OCI-LY3 (cell line): Measurements from ENCODE around the gene EARS2.

Experiments
- H2AFZ ChIP-seq: fragments of 200-600, 300-600 bp; shearing (Covaris generic); 2 replicates; pipeline ENCODE4 v1.6.0; 2014; ENCODE audit warnings: antibody characterized with exemption, low read depth, low read length
- H3K27ac ChIP-seq: fragments of 200-600, 300-600 bp; sonication (generic); 2 replicates; pipeline ENCODE4 v1.5.1; 2014; ENCODE audit warnings: mild to moderate bottlenecking, low read length, moderate library complexity, mixed read lengths
- H3K27me3 ChIP-seq: fragments of 200-600, 300-600 bp; sonication (generic); 2 replicates; pipeline ENCODE4 v1.6.1; 2014; ENCODE audit warnings: low read depth, low read length, mixed read lengths
- H3K36me3 ChIP-seq: fragments of 200-600, 300-600 bp; sonication (generic); replicated peaks from 2 replicates; pipeline ENCODE3; 2014; ENCODE audit warnings: low read depth, low read length, mixed read lengths
- H3K4me1 ChIP-seq: fragments of 300-600, 200-600 bp; sonication (generic); 2 replicates; pipeline ENCODE4 v1.6.1; 2014; ENCODE audit warnings: low read length, mixed read lengths
- H3K4me2 ChIP-seq: fragments of 200-600, 300-600 bp; sonication (generic); 2 replicates; pipeline ENCODE4 v1.6.1; 2014; ENCODE audit warnings: low read length, mixed read lengths
- H3K4me3 ChIP-seq: fragments of 300-600, 200-600 bp; sonication (generic); 2 replicates; pipeline ENCODE4 v1.5.1; 2014; ENCODE audit warnings: antibody characterized with exemption, mild to moderate bottlenecking, low read length, moderate library complexity
- H3K79me2 ChIP-seq: fragments of 300-600, 200-600 bp; shearing (Covaris generic); 2 replicates; pipeline ENCODE4 v1.6.1; 2014; ENCODE audit warnings: mild to moderate bottlenecking, low read length, mixed read lengths
- H3K9ac ChIP-seq: fragments of 300-600, 200-600 bp; shearing (Covaris generic); 2 replicates; pipeline ENCODE4 v1.6.0; 2014; ENCODE audit warnings: mild to moderate bottlenecking, low read length, moderate library complexity
- H3K9me3 ChIP-seq: fragments of 200-600, 300-600 bp; shearing (Covaris generic); 2 replicates; pipeline ENCODE4 v1.6.1; 2014; ENCODE audit warnings: low read length, mixed read lengths; ENCODE audit not compliant: insufficient read depth
- H4K20me1 ChIP-seq: fragments of 200-600, 300-600 bp; sonication (generic); 2 replicates; pipeline ENCODE4 v1.6.1; 2016; ENCODE audit warnings: low read length, mixed read lengths; ENCODE audit not compliant: insufficient read depth
- EZH2phosphoT487 ChIP-seq: fragments of 200-600 bp; shearing (Covaris generic); IDR thresholded peaks from 2 replicates; pipeline ENCODE4 v1.6.1; 2018; ENCODE audit warnings: antibody characterized with exemption, mixed run types, low read depth
- TF ChIP-seq, protein P1 (sequence below): fragments of 200-600, 300-600 bp; sonication (generic); IDR thresholded peaks from 2 replicates; pipeline ENCODE4 v1.5.1; 2014; ENCODE audit warnings: antibody characterized with exemption, low read length, low read depth

EARS2 gene

DNA sequence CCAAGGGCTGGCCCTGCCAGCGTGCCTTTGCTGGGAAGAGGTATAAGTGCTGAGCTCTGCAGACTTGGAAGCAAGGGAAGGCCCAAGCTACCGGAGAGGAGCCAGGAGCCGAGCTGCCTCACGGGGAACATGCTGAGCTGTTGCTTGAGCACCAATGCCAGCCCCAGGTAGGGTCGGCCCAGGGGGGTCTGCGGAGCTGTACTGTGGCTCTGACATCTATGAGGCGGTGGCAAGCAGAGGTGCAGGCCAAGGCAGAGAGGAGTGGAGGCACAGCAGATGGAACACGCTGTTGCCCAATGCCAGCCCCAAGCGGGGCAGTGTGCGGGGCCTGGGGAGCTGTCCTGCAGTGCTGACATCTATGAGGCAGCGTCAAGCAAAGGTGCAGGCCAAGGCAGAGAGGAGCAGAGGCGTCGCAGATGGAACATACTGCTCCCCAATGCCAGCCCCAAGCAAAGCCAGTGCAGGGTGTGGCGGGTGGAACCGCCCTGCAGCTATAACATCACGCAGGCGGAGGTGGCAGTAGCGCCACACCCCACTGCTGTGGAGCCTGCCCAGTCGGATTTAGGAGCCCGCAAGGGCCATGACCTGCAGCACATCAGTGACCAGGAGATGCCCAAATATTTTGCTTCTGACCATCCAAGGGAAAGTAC, 56.8 kb downstream of the EARS2 start:
- TF ChIP-seq EZH2phosphoT487, result no peak
- TF ChIP-seq, protein P1, sequence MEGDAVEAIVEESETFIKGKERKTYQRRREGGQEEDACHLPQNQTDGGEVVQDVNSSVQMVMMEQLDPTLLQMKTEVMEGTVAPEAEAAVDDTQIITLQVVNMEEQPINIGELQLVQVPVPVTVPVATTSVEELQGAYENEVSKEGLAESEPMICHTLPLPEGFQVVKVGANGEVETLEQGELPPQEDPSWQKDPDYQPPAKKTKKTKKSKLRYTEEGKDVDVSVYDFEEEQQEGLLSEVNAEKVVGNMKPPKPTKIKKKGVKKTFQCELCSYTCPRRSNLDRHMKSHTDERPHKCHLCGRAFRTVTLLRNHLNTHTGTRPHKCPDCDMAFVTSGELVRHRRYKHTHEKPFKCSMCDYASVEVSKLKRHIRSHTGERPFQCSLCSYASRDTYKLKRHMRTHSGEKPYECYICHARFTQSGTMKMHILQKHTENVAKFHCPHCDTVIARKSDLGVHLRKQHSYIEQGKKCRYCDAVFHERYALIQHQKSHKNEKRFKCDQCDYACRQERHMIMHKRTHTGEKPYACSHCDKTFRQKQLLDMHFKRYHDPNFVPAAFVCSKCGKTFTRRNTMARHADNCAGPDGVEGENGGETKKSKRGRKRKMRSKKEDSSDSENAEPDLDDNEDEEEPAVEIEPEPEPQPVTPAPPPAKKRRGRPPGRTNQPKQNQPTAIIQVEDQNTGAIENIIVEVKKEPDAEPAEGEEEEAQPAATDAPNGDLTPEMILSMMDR, result no peak
- Histone ChIP-seq H2AFZ (no peak overlapping the region), H3K27me3 (no peaks in the 10 kb centered on the region), H3K27ac (no peak overlapping the region), H3K4me3 (no peak overlapping the region), H3K4me1 (peaks cover 18% of the 10 kb centered on the region), H3K4me2 (no peak overlapping the region), H3K9me3 (no peaks in the 10 kb centered on the region), H3K79me2 (peaks cover 100% of the 10 kb centered on the region), H4K20me1 (peaks cover 98% of the 10 kb centered on the region), H3K36me3 (peaks cover 37% of the 10 kb centered on the region), H3K9ac (no peak overlapping the region)

DNA sequence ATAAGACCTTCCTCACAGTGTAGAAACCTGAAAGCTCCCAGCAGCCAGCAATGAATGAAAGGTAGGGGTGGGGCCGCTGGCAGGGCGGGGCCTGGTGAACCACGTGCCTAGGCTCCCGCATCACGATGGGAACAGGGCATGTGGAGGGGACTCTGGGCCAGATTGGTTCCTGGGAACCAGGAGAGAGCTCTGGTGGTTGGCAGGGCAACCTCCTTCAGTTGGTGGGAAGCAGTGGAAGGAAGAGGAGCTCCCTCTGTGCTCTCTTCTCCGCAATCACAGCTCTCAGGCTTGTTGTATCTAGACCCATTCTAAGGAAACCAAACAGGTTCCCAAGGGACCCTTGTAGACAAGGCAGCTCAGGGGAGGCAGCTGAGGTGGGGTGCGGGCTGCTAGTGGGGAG, 57.3 kb downstream of the EARS2 start:
- Histone ChIP-seq H3K27ac (no peak overlapping the region), H3K4me1 (peaks cover 13% of the 10 kb centered on the region), H3K9ac (no peak overlapping the region), H2AFZ (no peak overlapping the region), H3K9me3 (no peaks in the 10 kb centered on the region), H3K27me3 (no peaks in the 10 kb centered on the region), H3K4me2 (no peak overlapping the region), H3K79me2 (peaks cover 97% of the 10 kb centered on the region), H3K4me3 (no peak overlapping the region), H3K36me3 (peaks cover 42% of the 10 kb centered on the region), H4K20me1 (peaks cover 98% of the 10 kb centered on the region)
- no peak for TF ChIP-seq EZH2phosphoT487
- TF ChIP-seq, protein P1, result no peak

DNA sequence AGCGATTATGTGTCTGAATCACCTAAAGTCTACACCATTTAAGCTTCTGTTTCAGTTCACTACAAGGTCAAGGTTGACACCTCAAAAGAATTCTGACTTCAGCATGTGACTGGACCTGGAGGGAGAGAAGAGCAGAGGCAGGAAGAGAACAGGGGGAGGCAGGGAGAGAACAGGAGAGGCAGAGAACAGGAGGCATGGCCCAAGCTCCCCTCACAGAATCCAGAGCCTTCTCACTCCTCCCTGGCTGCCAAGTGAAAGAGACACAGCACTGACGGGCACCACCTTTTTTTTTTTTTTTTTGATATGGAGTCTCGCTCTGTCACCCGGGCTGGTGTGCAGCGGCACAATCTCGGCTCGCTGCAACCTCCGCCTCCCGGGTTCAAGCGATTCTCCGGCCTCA, 58.3 kb downstream of the EARS2 start:
- Histone ChIP-seq H4K20me1 (peaks cover 98% of the 10 kb centered on the region), H3K36me3 (peaks cover 47% of the 10 kb centered on the region)
- no peak for TF ChIP-seq EZH2phosphoT487
- TF ChIP-seq, protein P1, result no peak

DNA sequence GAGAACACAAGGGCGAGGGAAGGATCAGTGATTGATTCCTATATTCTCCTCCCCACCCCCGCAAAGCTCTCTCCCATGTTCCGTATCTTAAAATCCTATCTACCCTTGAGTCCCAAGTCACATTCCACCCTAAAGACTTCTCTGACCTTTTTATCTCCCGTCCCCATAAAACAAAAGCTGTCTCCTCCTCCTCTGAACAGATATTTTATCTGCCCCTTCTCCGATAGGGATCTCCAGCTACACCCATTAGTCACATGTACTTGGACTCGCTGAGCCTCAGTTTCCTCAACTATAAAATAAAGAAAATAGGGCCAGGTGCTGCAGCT, 59.6 kb downstream of the EARS2 start:
- peaks cover 87% of the 10 kb centered on the region for H3K79me2 ChIP-seq

More for the DNA sequence above, 58.3 kb downstream of the EARS2 start:
- peaks cover 3% of the 10 kb centered on the region for H3K4me1 ChIP-seq
- peaks cover 95% of the 10 kb centered on the region for H3K79me2 ChIP-seq
- H3K9me3 ChIP-seq, result no peaks in the 10 kb centered on the region
- H2AFZ ChIP-seq, result no peak overlapping the region
- no peak overlapping the region for H3K27ac ChIP-seq
- H3K27me3 ChIP-seq, result no peaks in the 10 kb centered on the region
- no peak overlapping the region for H3K4me2 ChIP-seq
- H3K9ac ChIP-seq, result no peak overlapping the region
- no peak overlapping the region for H3K4me3 ChIP-seq

More for the DNA sequence above, 59.6 kb downstream of the EARS2 start:
- peaks cover 99% of the 10 kb centered on the region for H4K20me1 ChIP-seq
- no peak overlapping the region for H3K4me2 ChIP-seq
- no peak overlapping the region for H3K9ac ChIP-seq
- H3K36me3 ChIP-seq, result peaks cover 55% of the 10 kb centered on the region
- H3K4me3 ChIP-seq, result no peak overlapping the region
- no peaks in the 10 kb centered on the region for H3K9me3 ChIP-seq
- no peak overlapping the region for H3K27ac ChIP-seq
- no peaks in the 10 kb centered on the region for H3K27me3 ChIP-seq
- H2AFZ ChIP-seq, result no peak overlapping the region
- no peaks in the 10 kb centered on the region for H3K4me1 ChIP-seq
- TF ChIP-seq, protein P1, result no peak
- TF ChIP-seq EZH2phosphoT487, result no peak
